Measurements from ENCODE around the gene SELENOW. TPM values are rescaled to one million over a fixed set of nuclear protein-coding genes. Genes with fewer than 3 reads are reported as not detected.

Gene SELENOW
- total and polyA plus RNA-seq, 2 donors (not counting 1 experiment from before 2014, with no cell fraction given) = 47.7 to 73.7 TPM

GRCh38 chr19:47794526-47794925 lies 16.0 kb downstream of the SELENOW start:
- H3K27me3 Mint-ChIP-seq = peaks cover 12% of the 10 kb centered on the region
- CTCF ChIA-PET = interaction anchor here (0.9 kb wide), 1 partner anchor 161 kb away, joined by 5 read pairs; no protein-coding TSS in a partner anchor
- no peak overlapping the region for H2AFZ ChIP-seq (ENCODE audit: insufficient read depth, low read depth, low read length, poor library complexity, severe bottlenecking)

GRCh38 chr19:47796785-47797184 lies 18.3 kb downstream of the SELENOW start:
- no peak overlapping the region for H3K27ac Mint-ChIP-seq
- Histone ChIP-seq H3K36me3 (replicated peaks in 1 of 2; ENCODE audit: control extremely low read depth in 1 of 2, control insufficient read depth in 1 of 2, extremely low read depth in 1 of 2, insufficient read depth in 2 of 2, low read length in 1 of 2) (no peaks in the 10 kb centered on the region), H3K27me3 (replicated peaks in 1 of 4; ENCODE audit: control extremely low read depth in 1 of 4, control insufficient read depth in 3 of 4, insufficient read depth in 4 of 4, low read length in 3 of 4) (peaks cover 0 to 5% (median 0%) of the 10 kb centered on the region in 4 experiments), H3K4me1 (ENCODE audit: control insufficient read depth in 2 of 2, insufficient read depth in 2 of 2, low read length in 2 of 2) (no peaks in the 10 kb centered on the region), H3K79me2 (ENCODE audit: control insufficient read depth, insufficient read depth, low read length) (no peaks in the 10 kb centered on the region), H4K20me1 (ENCODE audit: control insufficient read depth, insufficient read depth, low read length, poor library complexity, severe bottlenecking) (no peaks in the 10 kb centered on the region), H3K27ac (ENCODE audit: low read length in 2 of 2) (no peak overlapping the region), H2AFZ (ENCODE audit: insufficient read depth, low read depth, low read length, poor library complexity, severe bottlenecking) (no peak overlapping the region), H3K9ac (ENCODE audit: low read length) (no peak overlapping the region), H3K4me2 (replicated peaks; ENCODE audit: low read depth, low read length, poor library complexity, severe bottlenecking) (no peak overlapping the region), H3K4me3 (ENCODE audit: control extremely low read depth in 1 of 5, extremely low read depth in 1 of 5, insufficient read depth in 1 of 5, low read depth in 2 of 5, low read length in 4 of 5) (no peak overlapping the region), H3K9me3 (ENCODE audit: control extremely low read depth in 1 of 3, control insufficient read depth in 2 of 3, insufficient read depth in 1 of 3, low read length in 2 of 3) (peaks cover 1 to 12% (median 4%) of the 10 kb centered on the region in 3 donors)
- no peaks in the 10 kb centered on the region for H3K4me1 Mint-ChIP-seq
- H3K27me3 Mint-ChIP-seq = peaks cover 12% of the 10 kb centered on the region
- ChIA-PET CTCF (interaction anchor here (2.4 kb wide), 1 partner anchor 9 kb away, joined by 7 read pairs; no protein-coding TSS in a partner anchor), POLR2A (no interaction called here)
- TF ChIP-seq EZH2 (IDR thresholded peaks at IDR 0.05; ENCODE audit: borderline replicate concordance, insufficient read depth, low read depth, low read length, poor library complexity, severe bottlenecking) = no peak
- no peak for TF ChIP-seq CTCF (IDR thresholded peaks at IDR 0.05)
- H3K9me3 Mint-ChIP-seq (ENCODE audit: insufficient read depth) = peaks cover 3% of the 10 kb centered on the region
- H3K4me3 Mint-ChIP-seq = no peak overlapping the region
- DNase-seq (no peak), ATAC-seq (ENCODE audit: low read depth) (no peak)
- no CpG with 5 or more reads among the region's 2 CpGs for WGBS (ENCODE audit: insufficient coverage)
- intact Hi-C loops (cut with micrococcal nuclease) = no loop called here

More at GRCh38 chr19:47794526-47794925, 16.0 kb downstream of the SELENOW start:
- Histone ChIP-seq H3K4me2 (replicated peaks; ENCODE audit: low read depth, low read length, poor library complexity, severe bottlenecking) (no peak overlapping the region), H3K9me3 (ENCODE audit: control extremely low read depth in 1 of 3, control insufficient read depth in 2 of 3, insufficient read depth in 1 of 3, low read length in 2 of 3) (peaks cover 1 to 7% (median 4%) of the 10 kb centered on the region in 3 donors), H3K9ac (ENCODE audit: low read length) (no peak overlapping the region), H3K4me1 (ENCODE audit: control insufficient read depth in 2 of 2, insufficient read depth in 2 of 2, low read length in 2 of 2) (peaks cover 0 to 4% of the 10 kb centered on the region in 2 donors), H3K36me3 (replicated peaks in 1 of 2; ENCODE audit: control extremely low read depth in 1 of 2, control insufficient read depth in 1 of 2, extremely low read depth in 1 of 2, insufficient read depth in 2 of 2, low read length in 1 of 2) (no peaks in the 10 kb centered on the region), H3K27me3 (replicated peaks in 1 of 4; ENCODE audit: control extremely low read depth in 1 of 4, control insufficient read depth in 3 of 4, insufficient read depth in 4 of 4, low read length in 3 of 4) (peaks cover 0 to 5% (median 0%) of the 10 kb centered on the region in 4 experiments), H4K20me1 (ENCODE audit: control insufficient read depth, insufficient read depth, low read length, poor library complexity, severe bottlenecking) (no peaks in the 10 kb centered on the region), H3K4me3 (ENCODE audit: control extremely low read depth in 1 of 5, extremely low read depth in 1 of 5, insufficient read depth in 1 of 5, low read depth in 2 of 5, low read length in 4 of 5) (no peak overlapping the region), H3K79me2 (ENCODE audit: control insufficient read depth, insufficient read depth, low read length) (no peaks in the 10 kb centered on the region), H3K27ac (ENCODE audit: low read length in 2 of 2) (no peak overlapping the region)
- Mint-ChIP-seq H3K4me1 (peaks cover 2% of the 10 kb centered on the region), H3K9me3 (ENCODE audit: insufficient read depth) (no peaks in the 10 kb centered on the region), H3K4me3 (no peak overlapping the region), H3K27ac (no peak overlapping the region)
- WGBS (ENCODE audit: insufficient coverage) = 82% methylated on average over 15 of the region's 18 CpGs
- ATAC-seq (ENCODE audit: low read depth) (no peak), DNase-seq (no peak)
- no peak for TF ChIP-seq CTCF (IDR thresholded peaks at IDR 0.05)
- no peak for TF ChIP-seq EZH2 (IDR thresholded peaks at IDR 0.05; ENCODE audit: borderline replicate concordance, insufficient read depth, low read depth, low read length, poor library complexity, severe bottlenecking)
- POLR2A ChIA-PET = interaction anchor here (0.6 kb wide), 1 partner anchor 477 kb away, joined by 4 read pairs; no protein-coding TSS in a partner anchor
- intact Hi-C loops (cut with micrococcal nuclease) = no loop called here
